ENCODE data around the gene DIP2C. TPM values are rescaled to one million over a fixed set of nuclear protein-coding genes. Genes with fewer than 3 reads are reported as not detected.
A peak's percentile ranks its signal among the peaks of the same experiment; 100 is the strongest.

DIP2C gene
- total RNA-seq, 1 donor from 2014 or later = 46.0 TPM

Small RNA genes lying within 50 kb of the gene (small RNA-seq; reads per million reads assigned to genes)
- gene MIR5699 (ENCODE audit: low replicate concordance) (1.7 reads per million, percentile 84 among the genes with 10 or more reads in this experiment), gene RN7SL754P (ENCODE audit: low replicate concordance) (not detected), gene RNA5SP298 (ENCODE audit: low replicate concordance) (0.11 reads per million)

Other genes starting within 250 kb of the DIP2C start
- 30.0 TPM for gene LARP4B, start 242.0 kb upstream of the DIP2C start, total RNA-seq

Measured in temporal lobe (tissue), 2 donors.